Left ventricle myocardium inferior (tissue), 1 donor: ENCODE data around the gene CSRP1. TPM values are rescaled to one million over a fixed set of nuclear protein-coding genes. Genes with fewer than 3 reads are reported as not detected.

Source experiments
- DNase-seq: peaks from one replicate; pipeline ENCODE4 v3.0.0-alpha.2; 2020
- H3K27ac ChIP-seq: fragments of 200-600 bp; replicated peaks from 2 replicates; pipeline ENCODE4 v1.8.0; 2021
- H3K27me3 ChIP-seq: fragments of 200-600 bp; 2 replicates; pipeline ENCODE4 v1.8.0; 2021; ENCODE audit warnings: low read depth
- H3K36me3 ChIP-seq: fragments of 200-600 bp; 2 replicates; pipeline ENCODE4 v1.8.0; 2021
- H3K4me1 ChIP-seq: fragments of 200-600 bp; 2 replicates; pipeline ENCODE4 v1.8.0; 2021
- H3K4me3 ChIP-seq: fragments of 200-600 bp; 2 replicates; pipeline ENCODE4 v1.8.0; 2021; ENCODE audit warnings: mild to moderate bottlenecking, moderate library complexity
- H3K9me3 ChIP-seq: fragments of 200-600 bp; replicated peaks from 2 replicates; pipeline ENCODE4 v1.8.0; 2021
- intact Hi-C: fragments of 100-400 bp; cut with micrococcal nuclease; formaldehyde crosslinking; loops from one replicate; pipeline ENCODE4 v1.11.0; 2022
- total RNA-seq: library from RNA; stranded (reverse); fragmentation: NEBNext Ultra II Directional; extraction: Animal tissue kit (Norgen Biotek cat#: 25700); gene quantifications from one replicate; pipeline ENCODE4 v1.2.1, GENCODE V29; 2021
- TF ChIP-seq, protein P1 (sequence below): fragments of 200-600 bp; IDR thresholded peaks from 2 replicates; pipeline ENCODE4 v1.8.0; 2021; ENCODE audit warnings: antibody characterized with exemption, mild to moderate bottlenecking, borderline replicate concordance
- donor health status: DM: no; HTN: yes; CAD: no; lungs with severe emphysema.

Gene CSRP1
- total RNA-seq, 1 donor from 2014 or later = 41.0 TPM

DNA sequence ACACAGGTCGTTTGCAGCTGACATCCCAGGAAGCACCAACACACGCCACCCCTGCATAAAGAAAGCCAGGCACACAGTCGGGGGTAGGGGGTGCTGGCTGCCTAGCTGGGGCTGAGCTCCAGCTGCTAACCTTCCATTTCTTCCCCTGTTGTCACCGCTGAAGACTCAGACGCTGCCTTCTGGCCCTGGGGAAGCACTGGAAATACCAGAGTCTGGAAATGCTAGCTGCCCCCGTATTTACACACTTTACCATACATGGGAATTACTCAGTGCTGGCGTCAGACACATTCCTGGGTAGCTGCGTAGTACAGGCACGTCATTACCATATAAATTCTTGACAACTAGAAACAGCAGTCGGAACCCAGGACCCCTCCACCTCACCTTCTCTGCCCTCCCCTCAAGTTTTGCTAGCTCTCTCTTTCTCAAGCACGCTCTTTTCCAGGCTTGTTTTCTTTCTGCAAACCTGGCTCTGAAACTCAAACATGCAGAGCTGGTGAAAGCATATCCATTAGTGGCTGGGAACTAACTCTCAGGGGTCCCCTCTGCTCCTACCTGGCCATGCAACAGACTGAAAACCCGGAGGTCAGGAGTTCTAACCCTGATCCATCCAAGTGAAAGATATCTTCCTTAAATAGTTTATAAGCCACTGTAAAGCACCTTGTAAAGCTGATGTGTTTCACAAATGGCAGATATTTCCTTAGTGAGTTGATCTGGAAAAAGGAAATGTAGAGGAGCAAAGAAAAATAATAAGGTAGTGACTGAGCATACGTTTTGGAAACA, 3.3 kb downstream of the CSRP1 start:
- H3K27ac ChIP-seq = peak overlapping the region; percentile 93
- H3K36me3 ChIP-seq = no peaks in the 10 kb centered on the region
- H3K4me1 ChIP-seq = peaks cover 90% of the 10 kb centered on the region
- H3K4me3 ChIP-seq = peak overlapping the region; percentile 18
- H3K27me3 ChIP-seq = no peaks in the 10 kb centered on the region
- no peak for DNase-seq
- intact Hi-C loops = no loop called here
- TF ChIP-seq, protein P1, sequence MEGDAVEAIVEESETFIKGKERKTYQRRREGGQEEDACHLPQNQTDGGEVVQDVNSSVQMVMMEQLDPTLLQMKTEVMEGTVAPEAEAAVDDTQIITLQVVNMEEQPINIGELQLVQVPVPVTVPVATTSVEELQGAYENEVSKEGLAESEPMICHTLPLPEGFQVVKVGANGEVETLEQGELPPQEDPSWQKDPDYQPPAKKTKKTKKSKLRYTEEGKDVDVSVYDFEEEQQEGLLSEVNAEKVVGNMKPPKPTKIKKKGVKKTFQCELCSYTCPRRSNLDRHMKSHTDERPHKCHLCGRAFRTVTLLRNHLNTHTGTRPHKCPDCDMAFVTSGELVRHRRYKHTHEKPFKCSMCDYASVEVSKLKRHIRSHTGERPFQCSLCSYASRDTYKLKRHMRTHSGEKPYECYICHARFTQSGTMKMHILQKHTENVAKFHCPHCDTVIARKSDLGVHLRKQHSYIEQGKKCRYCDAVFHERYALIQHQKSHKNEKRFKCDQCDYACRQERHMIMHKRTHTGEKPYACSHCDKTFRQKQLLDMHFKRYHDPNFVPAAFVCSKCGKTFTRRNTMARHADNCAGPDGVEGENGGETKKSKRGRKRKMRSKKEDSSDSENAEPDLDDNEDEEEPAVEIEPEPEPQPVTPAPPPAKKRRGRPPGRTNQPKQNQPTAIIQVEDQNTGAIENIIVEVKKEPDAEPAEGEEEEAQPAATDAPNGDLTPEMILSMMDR = no peak
- no peaks in the 10 kb centered on the region for H3K9me3 ChIP-seq

DNA sequence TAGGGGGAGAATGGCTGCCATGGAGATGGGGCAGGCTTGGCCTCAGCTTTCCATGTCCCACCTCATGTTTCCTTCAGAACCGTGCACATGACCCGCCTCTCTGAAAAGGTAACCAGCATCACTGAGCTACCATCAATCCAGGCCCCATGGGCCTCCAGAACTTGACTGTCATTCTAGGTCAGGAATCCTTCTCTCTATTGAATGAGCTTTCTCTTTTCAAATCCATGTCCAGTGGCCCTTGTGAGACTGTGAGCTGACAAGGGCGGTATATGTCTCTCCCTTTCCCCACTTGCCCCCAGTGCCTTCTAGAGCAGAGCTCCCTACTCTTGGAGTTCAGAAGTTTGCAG, 4.4 kb downstream of the CSRP1 start:
- intact Hi-C loops = no loop called here
- peaks cover 97% of the 10 kb centered on the region for H3K4me1 ChIP-seq
- TF ChIP-seq, protein P1 = no peak
- H3K4me3 ChIP-seq = no peak overlapping the region
- no peaks in the 10 kb centered on the region for H3K36me3 ChIP-seq
- no peak for DNase-seq
- no peaks in the 10 kb centered on the region for H3K9me3 ChIP-seq
- peak overlapping the region; percentile 93 for H3K27ac ChIP-seq
- H3K27me3 ChIP-seq = no peaks in the 10 kb centered on the region

DNA sequence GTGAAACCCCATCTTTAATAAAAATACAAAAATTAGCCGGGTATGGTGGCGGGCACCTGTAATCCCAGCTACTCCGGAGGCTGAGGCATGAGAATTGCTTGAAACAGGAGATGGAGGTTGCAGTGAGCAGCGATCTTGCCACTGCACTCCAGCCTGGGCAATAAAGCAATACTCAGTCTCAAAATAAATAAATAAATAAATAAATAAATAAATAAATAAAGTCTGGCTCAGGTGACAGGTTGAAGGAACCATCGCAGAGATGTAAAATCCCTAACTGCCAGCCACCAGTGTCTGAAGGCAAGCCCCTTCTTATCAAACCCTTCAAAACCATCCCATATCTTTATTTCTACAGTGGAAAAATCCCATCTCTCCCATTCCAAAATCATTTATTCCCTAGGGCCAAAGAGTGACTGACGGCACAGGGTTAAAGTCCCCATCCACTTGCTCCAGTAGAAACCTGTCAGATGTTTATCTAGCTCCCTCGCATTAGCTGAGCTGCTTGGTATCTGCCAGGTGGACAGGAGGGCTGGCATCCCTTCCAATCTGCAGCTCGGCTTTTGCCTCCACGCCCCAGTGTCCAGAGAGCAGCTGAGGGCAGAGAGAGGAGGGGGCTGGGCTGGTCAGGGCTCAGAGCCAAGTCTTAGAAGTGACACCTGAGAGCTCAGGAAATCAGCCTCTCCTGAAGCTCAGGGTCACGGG, 5.0 kb downstream of the CSRP1 start:
- peaks cover 95% of the 10 kb centered on the region for H3K4me1 ChIP-seq
- H3K27me3 ChIP-seq = no peaks in the 10 kb centered on the region
- no peaks in the 10 kb centered on the region for H3K36me3 ChIP-seq
- H3K27ac ChIP-seq = peak overlapping the region; percentile 93
- no peak for DNase-seq
- H3K4me3 ChIP-seq = no peak overlapping the region
- intact Hi-C loops = no loop called here
- H3K9me3 ChIP-seq = no peaks in the 10 kb centered on the region
- TF ChIP-seq, protein P1 = no peak

DNA sequence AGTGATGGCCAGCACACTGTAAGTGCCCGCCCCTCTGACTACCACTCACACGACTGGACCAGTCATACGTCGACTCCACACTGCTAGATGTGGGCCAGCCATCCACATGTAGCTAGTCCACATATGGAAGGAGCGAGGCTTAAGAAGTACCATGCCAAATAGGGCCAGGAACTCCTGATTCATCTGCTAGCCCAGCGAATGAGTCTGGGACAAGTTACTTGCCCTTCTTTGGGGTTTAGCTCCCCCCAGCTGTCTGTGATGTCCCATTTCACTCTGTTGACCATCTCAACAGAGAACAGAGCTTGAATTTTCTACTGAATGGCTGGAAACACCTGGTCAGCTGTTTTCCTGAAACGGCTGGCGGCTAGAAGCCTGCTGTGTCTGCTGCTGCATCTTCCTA, 5.8 kb downstream of the CSRP1 start:
- H3K27me3 ChIP-seq = no peaks in the 10 kb centered on the region
- H3K36me3 ChIP-seq = no peaks in the 10 kb centered on the region
- no peaks in the 10 kb centered on the region for H3K9me3 ChIP-seq
- intact Hi-C loops = no loop called here
- H3K4me3 ChIP-seq = no peak overlapping the region
- no peak for DNase-seq
- peak overlapping the region; percentile 88 for H3K27ac ChIP-seq
- H3K4me1 ChIP-seq = peaks cover 96% of the 10 kb centered on the region
- TF ChIP-seq, protein P1 = no peak

DNA sequence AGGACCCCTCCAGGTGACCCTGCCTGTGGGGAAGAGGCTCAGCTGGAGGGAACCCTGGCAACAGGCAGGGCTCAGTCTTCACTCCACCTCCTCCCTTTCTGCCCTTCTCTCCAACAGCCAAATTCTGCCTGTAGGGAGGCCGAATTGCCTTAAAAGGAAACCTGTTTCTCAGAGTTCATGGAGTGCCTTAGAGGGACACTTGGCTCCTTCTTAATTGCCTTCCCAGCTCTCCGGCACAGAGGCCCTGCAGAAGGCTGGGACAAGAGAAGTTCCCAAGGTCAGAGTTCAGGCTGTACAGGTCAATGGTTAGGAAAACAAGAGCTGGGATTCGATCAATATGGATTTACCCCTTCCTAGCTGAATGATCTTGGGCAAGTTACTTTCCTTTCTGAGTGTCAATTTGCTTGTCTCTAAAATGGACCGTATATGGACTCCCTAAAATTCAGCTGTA, 6.2 kb downstream of the CSRP1 start:
- Histone ChIP-seq H3K4me3 (no peak overlapping the region), H3K36me3 (no peaks in the 10 kb centered on the region), H3K27me3 (no peaks in the 10 kb centered on the region), H3K4me1 (peaks cover 96% of the 10 kb centered on the region), H3K9me3 (no peaks in the 10 kb centered on the region), H3K27ac (peak overlapping the region; percentile 88)
- TF ChIP-seq, protein P1 = no peak
- no peak for DNase-seq
- intact Hi-C loops = no loop called here
